ENCODE data around the gene SMIM17.
"Not testable (repeated sequence)": the region's sequence is repeated elsewhere in the genome, so short reads cannot be mapped to it uniquely, and the experiment has no call there.

DNA sequence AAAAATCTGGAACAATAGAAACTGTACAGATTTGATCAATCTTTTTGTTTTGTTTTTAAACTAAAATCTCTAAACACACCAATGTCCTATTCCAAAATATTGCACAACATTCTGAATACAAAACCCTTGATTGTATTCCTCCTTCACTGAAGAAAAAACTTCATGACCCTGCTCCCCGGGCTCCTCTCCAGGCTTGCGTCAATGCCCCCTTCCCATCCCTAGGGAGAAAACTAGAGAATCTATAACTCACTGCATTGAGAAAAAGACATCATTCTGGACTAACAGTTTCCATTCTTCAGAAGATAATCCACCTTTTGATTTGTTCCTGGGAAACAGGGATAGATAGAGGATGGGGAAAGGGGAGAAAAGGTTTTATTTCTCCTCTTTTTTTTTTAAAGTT is 29.7 kb downstream of the SMIM17 start:
- TF ChIP-seq, protein P1, sequence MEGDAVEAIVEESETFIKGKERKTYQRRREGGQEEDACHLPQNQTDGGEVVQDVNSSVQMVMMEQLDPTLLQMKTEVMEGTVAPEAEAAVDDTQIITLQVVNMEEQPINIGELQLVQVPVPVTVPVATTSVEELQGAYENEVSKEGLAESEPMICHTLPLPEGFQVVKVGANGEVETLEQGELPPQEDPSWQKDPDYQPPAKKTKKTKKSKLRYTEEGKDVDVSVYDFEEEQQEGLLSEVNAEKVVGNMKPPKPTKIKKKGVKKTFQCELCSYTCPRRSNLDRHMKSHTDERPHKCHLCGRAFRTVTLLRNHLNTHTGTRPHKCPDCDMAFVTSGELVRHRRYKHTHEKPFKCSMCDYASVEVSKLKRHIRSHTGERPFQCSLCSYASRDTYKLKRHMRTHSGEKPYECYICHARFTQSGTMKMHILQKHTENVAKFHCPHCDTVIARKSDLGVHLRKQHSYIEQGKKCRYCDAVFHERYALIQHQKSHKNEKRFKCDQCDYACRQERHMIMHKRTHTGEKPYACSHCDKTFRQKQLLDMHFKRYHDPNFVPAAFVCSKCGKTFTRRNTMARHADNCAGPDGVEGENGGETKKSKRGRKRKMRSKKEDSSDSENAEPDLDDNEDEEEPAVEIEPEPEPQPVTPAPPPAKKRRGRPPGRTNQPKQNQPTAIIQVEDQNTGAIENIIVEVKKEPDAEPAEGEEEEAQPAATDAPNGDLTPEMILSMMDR (IDR thresholded peaks at IDR 0.05) = not testable (repeated sequence)
- TF ChIP-seq POLR2A (IDR thresholded peaks at IDR 0.05) = not testable (repeated sequence)
